ENCODE results near the gene UROD.
"Not testable (repeated sequence)": the region's sequence is repeated elsewhere in the genome, so short reads cannot be mapped to it uniquely, and the experiment has no call there.

The UROD gene

DNA sequence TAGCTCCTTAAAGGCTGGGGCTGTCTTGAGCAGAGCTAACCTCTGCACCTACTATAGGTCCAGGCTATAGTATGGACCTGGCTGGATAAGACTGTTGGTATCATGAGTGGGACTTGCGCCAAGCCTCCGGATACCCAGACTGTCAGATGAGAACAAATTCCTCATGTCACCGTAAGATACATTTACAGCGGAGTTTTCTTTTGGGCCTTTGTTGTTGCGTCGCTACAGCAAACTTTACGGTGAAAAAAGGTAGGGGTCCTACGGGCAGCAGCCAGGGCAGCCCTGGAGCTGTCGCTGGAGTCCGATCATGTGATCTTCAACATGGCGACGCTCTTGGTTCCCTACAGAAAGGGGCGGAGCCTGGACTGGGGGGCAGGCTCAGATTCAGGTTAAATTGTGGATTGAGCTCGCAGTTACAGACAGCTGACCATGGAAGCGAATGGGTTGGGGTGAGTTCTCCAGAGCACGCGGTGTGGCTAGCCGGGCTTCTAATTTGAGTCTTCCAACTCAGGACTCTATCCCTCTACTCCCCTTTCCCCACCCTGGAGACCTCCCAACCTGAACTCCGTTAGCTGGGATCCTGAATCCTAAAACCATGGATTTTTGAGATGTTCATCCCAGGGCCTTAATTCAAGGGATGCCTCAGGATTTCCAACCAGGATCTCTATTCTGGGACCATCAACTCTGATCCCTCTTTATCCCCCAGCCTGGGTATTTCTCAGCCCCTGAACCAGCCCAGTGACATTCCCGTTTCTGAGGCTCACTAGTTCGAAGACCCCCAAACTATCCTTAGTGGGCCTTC lies at the start of gene UROD:
TSS of gene UROD (plus strand) at position 418 of the 802 bp plus-strand sequence. CDS start at position 430, 12 bp downstream.
- in situ Hi-C loops (cut with MboI; ENCODE audit: low pct_unique_long_range_greater_than_20kb, low sequenced_read_pairs, unreplicated experiment): loop anchor here (25.0 kb wide), 1 partner anchor 475 kb away; the partner anchor contains the start of gene TESK2
- TF ChIP-seq, protein P1, sequence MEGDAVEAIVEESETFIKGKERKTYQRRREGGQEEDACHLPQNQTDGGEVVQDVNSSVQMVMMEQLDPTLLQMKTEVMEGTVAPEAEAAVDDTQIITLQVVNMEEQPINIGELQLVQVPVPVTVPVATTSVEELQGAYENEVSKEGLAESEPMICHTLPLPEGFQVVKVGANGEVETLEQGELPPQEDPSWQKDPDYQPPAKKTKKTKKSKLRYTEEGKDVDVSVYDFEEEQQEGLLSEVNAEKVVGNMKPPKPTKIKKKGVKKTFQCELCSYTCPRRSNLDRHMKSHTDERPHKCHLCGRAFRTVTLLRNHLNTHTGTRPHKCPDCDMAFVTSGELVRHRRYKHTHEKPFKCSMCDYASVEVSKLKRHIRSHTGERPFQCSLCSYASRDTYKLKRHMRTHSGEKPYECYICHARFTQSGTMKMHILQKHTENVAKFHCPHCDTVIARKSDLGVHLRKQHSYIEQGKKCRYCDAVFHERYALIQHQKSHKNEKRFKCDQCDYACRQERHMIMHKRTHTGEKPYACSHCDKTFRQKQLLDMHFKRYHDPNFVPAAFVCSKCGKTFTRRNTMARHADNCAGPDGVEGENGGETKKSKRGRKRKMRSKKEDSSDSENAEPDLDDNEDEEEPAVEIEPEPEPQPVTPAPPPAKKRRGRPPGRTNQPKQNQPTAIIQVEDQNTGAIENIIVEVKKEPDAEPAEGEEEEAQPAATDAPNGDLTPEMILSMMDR (IDR thresholded peaks at IDR 0.05; ENCODE audit: extremely low read depth, insufficient read depth, missing control alignments): no peak

DNA sequence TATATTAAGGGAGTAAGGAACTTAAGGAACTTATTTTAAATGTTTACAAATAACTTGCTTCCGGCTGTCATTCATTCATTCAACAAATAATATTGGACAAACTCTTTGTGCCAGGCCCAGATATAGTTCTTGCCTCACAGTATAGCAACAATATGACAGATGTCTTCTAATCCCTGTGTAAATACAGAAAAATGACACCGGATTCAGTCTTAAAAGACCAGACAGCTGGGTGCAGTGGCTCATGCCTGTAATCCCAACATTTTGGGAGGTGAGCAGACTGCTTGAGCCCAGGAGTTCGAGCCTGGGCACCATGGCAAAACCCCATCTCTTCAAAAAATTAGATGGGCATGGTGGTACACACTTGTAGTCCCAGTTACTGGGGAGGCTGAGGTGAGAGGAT lies 49.3 kb upstream of the UROD start:
- TF ChIP-seq, protein P1 (IDR thresholded peaks at IDR 0.05; ENCODE audit: extremely low read depth, insufficient read depth, missing control alignments): no peak
- in situ Hi-C loops (cut with MboI; ENCODE audit: low pct_unique_long_range_greater_than_20kb, low sequenced_read_pairs, unreplicated experiment): no loop called here
- no peak for DNase-seq (ENCODE audit: low spot score)

More for the DNA sequence above, at the start of gene UROD:
- DNase-seq (ENCODE audit: low spot score): peak; percentile 94

DNA sequence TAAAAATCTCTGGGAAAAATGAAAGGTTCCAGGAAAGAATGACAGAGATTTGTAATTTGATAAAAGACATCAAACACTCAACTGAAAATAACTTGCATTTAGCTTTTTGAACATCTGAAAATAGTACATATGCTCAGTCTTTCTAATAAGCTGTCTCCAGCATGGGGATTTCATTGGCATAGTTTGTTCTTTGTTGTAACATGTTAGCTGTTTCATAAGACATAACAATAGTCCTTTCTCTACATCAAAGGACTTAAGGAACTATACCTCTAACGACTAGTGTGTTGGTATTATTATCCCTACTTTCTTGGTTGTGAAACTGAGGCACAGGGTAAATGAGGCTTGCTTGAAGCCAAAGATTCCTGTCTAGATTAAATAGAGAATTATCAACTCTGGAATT lies 47.7 kb upstream of the UROD start:
- DNase-seq (ENCODE audit: low spot score): no peak
- in situ Hi-C loops (cut with MboI; ENCODE audit: low pct_unique_long_range_greater_than_20kb, low sequenced_read_pairs, unreplicated experiment): no loop called here
- TF ChIP-seq, protein P1 (IDR thresholded peaks at IDR 0.05; ENCODE audit: extremely low read depth, insufficient read depth, missing control alignments): no peak

DNA sequence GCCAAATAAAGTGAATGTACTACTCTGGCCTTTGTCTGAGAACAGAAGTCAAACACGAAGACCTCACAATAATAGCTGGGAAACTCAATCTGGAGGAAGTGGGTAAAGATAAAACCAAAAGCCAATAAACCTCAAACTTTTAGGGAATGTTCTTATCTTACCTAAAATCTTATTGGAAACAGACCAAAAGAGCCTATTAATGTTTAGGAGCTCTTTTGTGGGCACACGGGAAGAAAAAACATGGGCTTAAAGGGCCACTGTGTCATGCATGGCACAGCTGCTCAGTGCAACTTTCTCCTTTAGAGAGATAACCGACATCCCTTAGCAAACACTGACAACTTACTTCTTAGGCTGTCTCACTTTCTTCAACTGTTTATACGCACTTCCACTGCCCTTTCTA lies 41.7 kb upstream of the UROD start:
- no peak for DNase-seq (ENCODE audit: low spot score)
- in situ Hi-C loops (cut with MboI; ENCODE audit: low pct_unique_long_range_greater_than_20kb, low sequenced_read_pairs, unreplicated experiment): no loop called here
- TF ChIP-seq, protein P1 (IDR thresholded peaks at IDR 0.05; ENCODE audit: extremely low read depth, insufficient read depth, missing control alignments): no peak

DNA sequence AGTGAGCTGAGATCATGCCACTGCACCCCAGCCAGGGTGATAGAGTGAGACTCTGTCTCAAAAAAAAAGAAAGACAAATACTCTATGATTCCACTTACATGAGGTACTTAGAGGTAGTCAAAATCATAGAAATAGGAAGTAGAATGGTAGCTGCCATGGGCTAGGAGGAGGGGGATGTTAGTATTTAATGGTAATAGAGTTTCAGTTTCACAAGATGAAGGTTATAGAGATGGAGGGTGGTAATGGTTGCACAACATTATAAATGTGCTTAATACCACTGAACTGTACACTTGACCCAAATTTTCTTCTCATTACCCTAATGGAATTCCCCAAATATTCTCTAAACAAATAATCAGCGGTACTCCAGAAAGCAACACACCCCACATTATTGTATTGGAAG lies 38.4 kb upstream of the UROD start:
- TF ChIP-seq, protein P1 (IDR thresholded peaks at IDR 0.05; ENCODE audit: extremely low read depth, insufficient read depth, missing control alignments): no peak
- no peak for DNase-seq (ENCODE audit: low spot score)
- in situ Hi-C loops (cut with MboI; ENCODE audit: low pct_unique_long_range_greater_than_20kb, low sequenced_read_pairs, unreplicated experiment): no loop called here

DNA sequence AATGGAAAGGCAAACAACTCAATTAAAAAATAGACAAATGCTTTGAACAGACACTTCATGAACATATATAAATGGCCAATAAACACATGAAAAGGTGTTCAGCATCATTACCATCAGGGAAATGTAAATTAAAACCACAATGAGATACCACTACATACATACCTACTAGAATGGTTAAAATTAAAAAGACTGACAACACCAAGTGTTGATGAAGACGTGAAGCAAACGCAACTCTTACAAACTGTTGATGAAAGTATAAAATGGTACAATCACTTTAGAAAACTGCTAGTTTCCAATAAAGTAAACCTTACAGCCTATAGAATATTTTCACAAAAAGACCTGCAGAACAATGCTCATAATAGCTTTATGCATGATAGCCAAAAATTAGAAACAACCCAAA lies 35.8 kb upstream of the UROD start:
- in situ Hi-C loops (cut with MboI; ENCODE audit: low pct_unique_long_range_greater_than_20kb, low sequenced_read_pairs, unreplicated experiment): no loop called here
- TF ChIP-seq, protein P1 (IDR thresholded peaks at IDR 0.05; ENCODE audit: extremely low read depth, insufficient read depth, missing control alignments): no peak
- no peak for DNase-seq (ENCODE audit: low spot score)

DNA sequence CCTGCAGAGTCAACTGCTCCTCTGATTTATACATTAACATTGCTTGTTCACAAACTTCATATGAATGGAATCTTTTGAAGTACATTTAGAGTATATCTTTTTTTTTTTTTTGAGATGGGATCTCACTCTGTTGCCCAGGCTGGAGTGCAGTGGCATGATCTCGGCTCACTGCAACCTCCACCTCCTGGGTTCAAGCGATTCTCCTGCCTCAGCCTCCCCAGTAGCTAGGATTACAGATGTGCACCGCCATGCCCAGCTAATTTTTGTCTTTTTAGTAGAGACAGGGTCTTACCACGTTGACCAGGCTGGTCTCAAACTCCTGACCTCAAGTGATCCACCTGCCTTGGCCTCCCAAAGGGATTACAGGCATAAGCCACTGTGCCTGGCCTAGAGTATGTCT lies 34.7 kb upstream of the UROD start:
- in situ Hi-C loops (cut with MboI; ENCODE audit: low pct_unique_long_range_greater_than_20kb, low sequenced_read_pairs, unreplicated experiment); DNase-seq (ENCODE audit: low spot score): not testable (repeated sequence)
